HFFc6 (cell line): ENCODE results near the gene LRIT1. TPM values are rescaled to one million over a fixed set of nuclear protein-coding genes. Genes with fewer than 3 reads are reported as not detected.

Source experiments
- DNase-seq: peaks from one replicate; pipeline ENCODE4 v3.0.0-alpha.2; 2018
- H3K27ac Mint-ChIP-seq: 2 replicates; pipeline ENCODE4 v1.8.0; 2020; ENCODE audit warnings: mild to moderate bottlenecking, mixed read lengths
- H3K27me3 Mint-ChIP-seq: 2 replicates; pipeline ENCODE4 v1.8.0; 2021; ENCODE audit warnings: mild to moderate bottlenecking, moderate library complexity, mixed read lengths; ENCODE audit not compliant: insufficient read depth
- H3K36me3 Mint-ChIP-seq: 2 replicates; pipeline ENCODE4 v1.8.0; 2021; ENCODE audit warnings: low read depth, mixed read lengths
- H3K4me1 Mint-ChIP-seq: 2 replicates; pipeline ENCODE4 v1.8.0; 2020; ENCODE audit warnings: low read depth, mixed read lengths
- H3K4me3 Mint-ChIP-seq: 2 replicates; pipeline ENCODE4 v1.8.0; 2020; ENCODE audit warnings: mild to moderate bottlenecking, moderate library complexity, mixed read lengths
- H3K9me3 Mint-ChIP-seq: 2 replicates; pipeline ENCODE4 v1.8.0; 2020; ENCODE audit warnings: mild to moderate bottlenecking, mixed read lengths
- CTCF ChIP-seq: fragments of 200-600 bp; sonication (generic); IDR thresholded peaks from 2 replicates; pipeline ENCODE4 v1.5.0; 2021; ENCODE audit warnings: antibody characterized with exemption, mild to moderate bottlenecking
- total RNA-seq, 6 experiments: library from RNA; stranded (reverse); fragmentation: NEBNext Ultra II Directional; extraction: Animal tissue kit (Norgen Biotek cat#: 25700); gene quantifications; 2 replicates in 1 of 6; 3 replicates in 5 of 6; pipeline ENCODE4 v1.2.3, GENCODE V29; 2021

LRIT1 gene
- total RNA-seq, 6 experiments from 2014 or later: not detected

GRCh38 chr10:84204122-84204521 is 37.2 kb downstream of the LRIT1 start:
- DNase-seq: no peak
- Mint-ChIP-seq H3K4me3 (no peak overlapping the region), H3K27ac (no peak overlapping the region), H3K27me3 (peaks cover 18% of the 10 kb centered on the region), H3K36me3 (no peaks in the 10 kb centered on the region), H3K9me3 (no peaks in the 10 kb centered on the region), H3K4me1 (no peaks in the 10 kb centered on the region)
- TF ChIP-seq CTCF: peak; percentile 63; the same call in 1 of the 2 replicates

GRCh38 chr10:84202349-84202748 is 39.0 kb downstream of the LRIT1 start:
- H3K9me3 Mint-ChIP-seq: no peaks in the 10 kb centered on the region
- no peaks in the 10 kb centered on the region for H3K4me1 Mint-ChIP-seq
- H3K27ac Mint-ChIP-seq: no peak overlapping the region
- no peaks in the 10 kb centered on the region for H3K36me3 Mint-ChIP-seq
- no peak for TF ChIP-seq CTCF
- H3K27me3 Mint-ChIP-seq: peaks cover 25% of the 10 kb centered on the region
- no peak overlapping the region for H3K4me3 Mint-ChIP-seq
- no peak for DNase-seq

- Mint-ChIP-seq H3K4me3 (no peak overlapping the region), H3K4me1 (no peaks in the 10 kb centered on the region), H3K27me3 (peaks cover 20% of the 10 kb centered on the region), H3K27ac (no peak overlapping the region), H3K36me3 (no peaks in the 10 kb centered on the region), H3K9me3 (no peaks in the 10 kb centered on the region)
- DNase-seq: no peak
- no peak for TF ChIP-seq CTCF
Measured at GRCh38 chr10:84201682-84202081, 39.7 kb downstream of the LRIT1 start.

- H3K9me3 Mint-ChIP-seq: no peaks in the 10 kb centered on the region
- no peak for TF ChIP-seq CTCF
- no peaks in the 10 kb centered on the region for H3K36me3 Mint-ChIP-seq
- H3K4me1 Mint-ChIP-seq: no peaks in the 10 kb centered on the region
- no peak overlapping the region for H3K27ac Mint-ChIP-seq
- DNase-seq: no peak
- H3K4me3 Mint-ChIP-seq: no peak overlapping the region
- H3K27me3 Mint-ChIP-seq: peaks cover 24% of the 10 kb centered on the region
Measured at GRCh38 chr10:84201244-84201606, 40.1 kb downstream of the LRIT1 start.

- Mint-ChIP-seq H3K4me1 (no peaks in the 10 kb centered on the region), H3K27me3 (peaks cover 27% of the 10 kb centered on the region), H3K4me3 (no peak overlapping the region), H3K36me3 (no peaks in the 10 kb centered on the region), H3K27ac (no peak overlapping the region), H3K9me3 (no peaks in the 10 kb centered on the region)
- no peak for DNase-seq
- no peak for TF ChIP-seq CTCF
Measured at GRCh38 chr10:84200537-84201243, 40.7 kb downstream of the LRIT1 start.
